ENCODE results near the gene SMCO3. TPM values are rescaled to one million over a fixed set of nuclear protein-coding genes. Genes with fewer than 3 reads are reported as not detected.

The SMCO3 gene
- total RNA-seq, 1 experiment from 2014 or later: not detected

DNA sequence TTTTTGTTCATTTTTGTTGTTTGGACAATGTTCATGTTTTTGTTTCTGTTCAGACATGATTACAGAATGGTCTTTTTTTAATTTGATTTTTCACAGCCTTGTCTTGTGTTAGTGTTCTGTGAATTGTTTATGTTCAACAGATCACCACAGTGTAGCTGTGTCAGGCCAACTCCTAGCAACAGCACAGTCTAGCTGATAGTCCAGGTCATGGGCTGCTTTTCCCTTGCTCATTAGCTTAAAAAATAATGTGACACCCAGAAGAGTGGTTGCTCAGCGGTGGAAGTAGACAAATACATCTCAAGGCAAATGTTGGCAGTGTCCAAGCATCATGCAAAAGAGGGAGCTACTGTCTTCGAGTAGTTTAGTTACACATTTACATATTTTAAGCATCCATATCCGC, 33.1 kb downstream of the SMCO3 start:
- Histone ChIP-seq H3K9ac (ENCODE audit: low read length) (no peak overlapping the region), H3K27ac (ENCODE audit: low read depth, low read length) (no peak overlapping the region), H3K36me3 (ENCODE audit: control insufficient read depth in 1 of 2, insufficient read depth in 2 of 2, low read length in 2 of 2) (peaks cover 3 to 6% of the 10 kb centered on the region in 2 experiments; a peak in 3 of 4 replicates), H3K4me2 (ENCODE audit: low read length) (no peak overlapping the region), H3K4me3 (replicated peaks in 1 of 2; ENCODE audit: low read depth in 1 of 2, low read length in 2 of 2) (no peak overlapping the region), H2AFZ (ENCODE audit: low read depth, low read length, poor library complexity, severe bottlenecking) (no peak overlapping the region), H3K9me2 (ENCODE audit: insufficient read depth) (no peaks in the 10 kb centered on the region), H3K27me3 (ENCODE audit: insufficient read depth, low read length) (no peaks in the 10 kb centered on the region), H3K4me1 (ENCODE audit: control insufficient read depth in 1 of 2, insufficient read depth in 2 of 2, low read length in 2 of 2) (peaks cover 18 to 19% of the 10 kb centered on the region in 2 experiments), H4K20me1 (ENCODE audit: insufficient read depth) (no peaks in the 10 kb centered on the region), H3K79me2 (ENCODE audit: insufficient read depth, low read length) (no peaks in the 10 kb centered on the region), H3K9me3 (ENCODE audit: control insufficient read depth in 1 of 2, insufficient read depth in 1 of 2, low read depth in 1 of 2, low read length in 2 of 2) (no peaks in the 10 kb centered on the region)
- ChIA-PET CTCF (no interaction called here), POLR2A (interaction anchor here (1.6 kb wide), 1 partner anchor 10 kb away, joined by 5 read pairs; a partner anchor contains a TSS), RAD21 (ENCODE audit: low non-redundant PET in 1 of 2, low total read pairs in 2 of 2, uncharacterized antibody in 2 of 2, unreplicated experiment in 2 of 2) (no interaction called here)
- no TSS peak for BruUV-seq (replicated peaks)
- DNase-seq (ENCODE audit: low read depth, low spot score) (no peak), ATAC-seq (no peak)
- intact Hi-C loops (cut with micrococcal nuclease): no loop called here
- no peak for TF ChIP-seq CEBPB (IDR thresholded peaks at IDR 0.05; ENCODE audit: low read depth)
- TF ChIP-seq SRF (IDR thresholded peaks at IDR 0.05; ENCODE audit: low read depth): no peak
- no peak for TF ChIP-seq CBX3 (IDR thresholded peaks at IDR 0.05; ENCODE audit: low read depth)
- TF ChIP-seq, protein P1, sequence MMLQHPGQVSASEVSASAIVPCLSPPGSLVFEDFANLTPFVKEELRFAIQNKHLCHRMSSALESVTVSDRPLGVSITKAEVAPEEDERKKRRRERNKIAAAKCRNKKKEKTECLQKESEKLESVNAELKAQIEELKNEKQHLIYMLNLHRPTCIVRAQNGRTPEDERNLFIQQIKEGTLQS (IDR thresholded peaks at IDR 0.05): no peak
- no peak for TF ChIP-seq EZH2phosphoT487 (IDR thresholded peaks at IDR 0.05; ENCODE audit: borderline replicate concordance)
- TF ChIP-seq, protein P2, sequence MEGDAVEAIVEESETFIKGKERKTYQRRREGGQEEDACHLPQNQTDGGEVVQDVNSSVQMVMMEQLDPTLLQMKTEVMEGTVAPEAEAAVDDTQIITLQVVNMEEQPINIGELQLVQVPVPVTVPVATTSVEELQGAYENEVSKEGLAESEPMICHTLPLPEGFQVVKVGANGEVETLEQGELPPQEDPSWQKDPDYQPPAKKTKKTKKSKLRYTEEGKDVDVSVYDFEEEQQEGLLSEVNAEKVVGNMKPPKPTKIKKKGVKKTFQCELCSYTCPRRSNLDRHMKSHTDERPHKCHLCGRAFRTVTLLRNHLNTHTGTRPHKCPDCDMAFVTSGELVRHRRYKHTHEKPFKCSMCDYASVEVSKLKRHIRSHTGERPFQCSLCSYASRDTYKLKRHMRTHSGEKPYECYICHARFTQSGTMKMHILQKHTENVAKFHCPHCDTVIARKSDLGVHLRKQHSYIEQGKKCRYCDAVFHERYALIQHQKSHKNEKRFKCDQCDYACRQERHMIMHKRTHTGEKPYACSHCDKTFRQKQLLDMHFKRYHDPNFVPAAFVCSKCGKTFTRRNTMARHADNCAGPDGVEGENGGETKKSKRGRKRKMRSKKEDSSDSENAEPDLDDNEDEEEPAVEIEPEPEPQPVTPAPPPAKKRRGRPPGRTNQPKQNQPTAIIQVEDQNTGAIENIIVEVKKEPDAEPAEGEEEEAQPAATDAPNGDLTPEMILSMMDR (IDR thresholded peaks at IDR 0.05 in 2 of 3, conservative IDR thresholded peaks at IDR 0.05 in 1 of 3; ENCODE audit: borderline replicate concordance in 1 of 3, insufficient read depth in 1 of 3, low read depth in 2 of 3, low read length in 2 of 3): no peak

DNA sequence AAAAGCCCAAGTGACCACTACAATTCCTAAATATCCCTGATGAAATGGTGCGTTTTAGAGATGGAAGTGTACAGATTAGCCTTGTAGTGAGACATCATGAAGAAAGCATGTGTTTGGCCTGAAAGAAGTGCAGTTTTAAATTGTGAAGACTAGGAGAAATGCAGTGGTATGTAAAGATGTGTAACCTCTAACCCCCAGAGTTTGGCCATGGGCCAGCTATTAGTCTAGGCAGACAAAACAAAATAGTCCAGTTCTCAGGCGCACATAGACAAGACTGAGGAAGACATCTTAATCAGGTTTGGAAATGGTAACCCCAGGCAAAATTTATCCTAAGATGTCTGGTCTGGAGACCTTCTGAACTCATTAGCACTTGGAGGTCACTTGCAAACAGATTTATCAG, 34.1 kb downstream of the SMCO3 start:
- CTCF ChIA-PET: no interaction called here
- Histone ChIP-seq H3K9ac (ENCODE audit: low read length) (no peak overlapping the region), H3K9me3 (ENCODE audit: control insufficient read depth in 1 of 2, insufficient read depth in 1 of 2, low read depth in 1 of 2, low read length in 2 of 2) (no peaks in the 10 kb centered on the region), H3K9me2 (ENCODE audit: insufficient read depth) (no peaks in the 10 kb centered on the region), H3K4me1 (ENCODE audit: control insufficient read depth in 1 of 2, insufficient read depth in 2 of 2, low read length in 2 of 2) (peaks cover 21 to 26% of the 10 kb centered on the region in 2 experiments), H3K4me2 (ENCODE audit: low read length) (no peak overlapping the region), H3K27ac (ENCODE audit: low read depth, low read length) (no peak overlapping the region), H4K20me1 (ENCODE audit: insufficient read depth) (no peaks in the 10 kb centered on the region), H3K36me3 (ENCODE audit: control insufficient read depth in 1 of 2, insufficient read depth in 2 of 2, low read length in 2 of 2) (0 out of 4 replicates have a peak, but pooled peaks cover 0 to under 1% of the 10 kb centered on the region in 2 experiments), H3K27me3 (ENCODE audit: insufficient read depth, low read length) (no peaks in the 10 kb centered on the region), H3K4me3 (replicated peaks in 1 of 2; ENCODE audit: low read depth in 1 of 2, low read length in 2 of 2) (no peak overlapping the region), H3K79me2 (ENCODE audit: insufficient read depth, low read length) (no peaks in the 10 kb centered on the region), H2AFZ (ENCODE audit: low read depth, low read length, poor library complexity, severe bottlenecking) (no peak overlapping the region)
- DNase-seq (ENCODE audit: low read depth, low spot score): no peak
- no TSS peak for BruUV-seq (replicated peaks)
- POLR2A ChIA-PET: no interaction called here
- no peak for ATAC-seq
- intact Hi-C loops (cut with micrococcal nuclease): no loop called here
- no peak for TF ChIP-seq ELF1 (IDR thresholded peaks at IDR 0.05; ENCODE audit: borderline replicate concordance, low read depth)
- no peak for TF ChIP-seq SIN3A (IDR thresholded peaks at IDR 0.05; ENCODE audit: low read depth)
- no peak for TF ChIP-seq SP1 (IDR thresholded peaks at IDR 0.05; ENCODE audit: low read depth)
- no peak for TF ChIP-seq RAD21 (IDR thresholded peaks at IDR 0.05; ENCODE audit: low read depth)
- TF ChIP-seq EZH2 (IDR thresholded peaks at IDR 0.05): no peak
- TF ChIP-seq CEBPB (IDR thresholded peaks at IDR 0.05; ENCODE audit: low read depth): no peak
- no peak for TF ChIP-seq POLR2A (IDR thresholded peaks at IDR 0.05; ENCODE audit: borderline replicate concordance, extremely low read depth, insufficient read depth, insufficient read length)
- TF ChIP-seq ZFX (IDR thresholded peaks at IDR 0.05): no peak
- TF ChIP-seq JUND (IDR thresholded peaks at IDR 0.05): no peak
- no peak for TF ChIP-seq YY1 (IDR thresholded peaks at IDR 0.05; ENCODE audit: extremely low read depth, insufficient replicate concordance, low read depth, low read length)
- no peak for TF ChIP-seq TCF7L2 (IDR thresholded peaks at IDR 0.05; ENCODE audit: borderline replicate concordance, extremely low read depth, insufficient read depth, insufficient read length)
- TF ChIP-seq SRF (IDR thresholded peaks at IDR 0.05; ENCODE audit: low read depth): no peak
- RAD21 ChIA-PET (ENCODE audit: low non-redundant PET in 1 of 2, low total read pairs in 2 of 2, uncharacterized antibody in 2 of 2, unreplicated experiment in 2 of 2): no interaction called here
